Lower lobe of right lung (tissue), 2 donors: ENCODE data around the gene YRDC. TPM values are rescaled to one million over a fixed set of nuclear protein-coding genes. Genes with fewer than 3 reads are reported as not detected.

Experiments
- ATAC-seq, 2 donors: fragments of 200-7000 bp; cut with Tn5 transposase; one replicate each; pipeline ENCODE4 v1.9.1; 2020 to 2022; ENCODE audit warnings: mild to moderate bottlenecking in 2 of 2, moderate library complexity in 2 of 2
- DNase-seq: peaks from one replicate; pipeline ENCODE4 v3.0.0-alpha.2; 2020
- H3K27ac ChIP-seq: fragments of 200-600 bp; one replicate; pipeline ENCODE4 v1.8.0; 2022
- H3K27me3 ChIP-seq: fragments of 200-600 bp; one replicate; pipeline ENCODE4 v1.8.0; 2022; ENCODE audit warnings: low read depth
- H3K36me3 ChIP-seq: fragments of 200-600 bp; one replicate; pipeline ENCODE4 v1.8.0; 2022; ENCODE audit warnings: mild to moderate bottlenecking
- H3K4me1 ChIP-seq: fragments of 200-600 bp; one replicate; pipeline ENCODE4 v1.8.0; 2022
- H3K4me3 ChIP-seq: fragments of 200-600 bp; one replicate; pipeline ENCODE4 v1.8.0; 2022; ENCODE audit warnings: mild to moderate bottlenecking
- H3K9me3 ChIP-seq: fragments of 200-600 bp; one replicate; pipeline ENCODE4 v1.8.0; 2022
- intact Hi-C: fragments of 100-400 bp; cut with DNase I; formaldehyde crosslinking; loops from one replicate; pipeline ENCODE4 v1.11.0; 2022
- total RNA-seq: library from RNA; stranded (reverse); fragmentation: NEBNext Ultra II Directional; extraction: Animal tissue kit (Norgen Biotek cat#: 25700); gene quantifications from one replicate; pipeline ENCODE4 v1.2.1, GENCODE V29; 2021
- TF ChIP-seq, protein P1 (sequence below): fragments of 200-600 bp; IDR thresholded peaks from one replicate; pipeline ENCODE4 v1.8.0; 2022; ENCODE audit warnings: antibody characterized with exemption, mild to moderate bottlenecking
- donor health status: DM: no; HTN: yes; CAD: no; lungs with severe emphysema.

Gene YRDC
- total RNA-seq, 1 donor from 2014 or later: 11.2 TPM

DNA sequence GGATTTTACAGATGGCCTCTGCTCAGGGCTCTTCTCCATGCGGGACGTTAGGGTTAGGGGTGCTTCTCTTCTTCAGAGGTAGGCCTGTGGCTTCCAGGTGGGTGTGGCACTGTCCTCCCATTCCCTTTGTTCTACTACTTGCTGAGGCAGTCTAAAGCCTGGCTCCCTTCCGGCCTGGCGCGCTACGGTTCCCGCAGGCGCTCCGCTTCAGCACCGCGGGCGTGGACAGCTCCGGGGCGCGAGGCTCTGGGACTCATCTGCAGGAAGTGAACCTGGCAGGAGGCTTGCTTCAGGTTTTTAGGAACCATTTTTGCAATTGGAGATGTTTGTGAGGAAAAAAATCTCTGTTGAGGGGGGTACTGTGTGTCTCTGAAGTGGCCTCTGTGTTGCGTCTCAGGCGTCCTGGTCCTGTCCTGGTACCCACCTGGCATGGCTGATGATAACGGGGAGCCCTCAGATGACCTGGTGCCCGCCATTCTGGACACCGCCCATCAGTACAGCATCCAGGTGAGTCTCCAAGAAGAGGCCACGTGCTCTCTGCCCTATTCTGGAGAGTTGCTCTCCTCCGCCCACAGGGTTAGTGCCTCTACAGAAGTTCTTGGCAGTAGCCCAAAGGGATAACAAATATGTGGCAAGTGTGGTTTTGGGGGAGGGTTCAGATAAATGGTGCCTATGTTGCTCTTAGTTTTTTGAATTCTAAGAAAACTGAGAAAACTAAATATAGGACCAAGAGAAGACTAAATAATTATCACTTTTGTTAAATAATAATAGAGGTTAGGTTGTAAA is 12.5 kb downstream of the YRDC start:
- DNase-seq: peak; percentile 65
- no peak overlapping the region for H3K27ac ChIP-seq
- H3K9me3 ChIP-seq: no peaks in the 10 kb centered on the region
- ATAC-seq: peak; percentile 54 to 64
- peak overlapping the region; percentile 62 for H3K4me3 ChIP-seq
- H3K4me1 ChIP-seq: peaks cover 20% of the 10 kb centered on the region
- TF ChIP-seq, protein P1, sequence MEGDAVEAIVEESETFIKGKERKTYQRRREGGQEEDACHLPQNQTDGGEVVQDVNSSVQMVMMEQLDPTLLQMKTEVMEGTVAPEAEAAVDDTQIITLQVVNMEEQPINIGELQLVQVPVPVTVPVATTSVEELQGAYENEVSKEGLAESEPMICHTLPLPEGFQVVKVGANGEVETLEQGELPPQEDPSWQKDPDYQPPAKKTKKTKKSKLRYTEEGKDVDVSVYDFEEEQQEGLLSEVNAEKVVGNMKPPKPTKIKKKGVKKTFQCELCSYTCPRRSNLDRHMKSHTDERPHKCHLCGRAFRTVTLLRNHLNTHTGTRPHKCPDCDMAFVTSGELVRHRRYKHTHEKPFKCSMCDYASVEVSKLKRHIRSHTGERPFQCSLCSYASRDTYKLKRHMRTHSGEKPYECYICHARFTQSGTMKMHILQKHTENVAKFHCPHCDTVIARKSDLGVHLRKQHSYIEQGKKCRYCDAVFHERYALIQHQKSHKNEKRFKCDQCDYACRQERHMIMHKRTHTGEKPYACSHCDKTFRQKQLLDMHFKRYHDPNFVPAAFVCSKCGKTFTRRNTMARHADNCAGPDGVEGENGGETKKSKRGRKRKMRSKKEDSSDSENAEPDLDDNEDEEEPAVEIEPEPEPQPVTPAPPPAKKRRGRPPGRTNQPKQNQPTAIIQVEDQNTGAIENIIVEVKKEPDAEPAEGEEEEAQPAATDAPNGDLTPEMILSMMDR: no peak
- intact Hi-C loops: no loop called here
- H3K36me3 ChIP-seq: peaks cover 12% of the 10 kb centered on the region
- peaks cover 3% of the 10 kb centered on the region for H3K27me3 ChIP-seq

DNA sequence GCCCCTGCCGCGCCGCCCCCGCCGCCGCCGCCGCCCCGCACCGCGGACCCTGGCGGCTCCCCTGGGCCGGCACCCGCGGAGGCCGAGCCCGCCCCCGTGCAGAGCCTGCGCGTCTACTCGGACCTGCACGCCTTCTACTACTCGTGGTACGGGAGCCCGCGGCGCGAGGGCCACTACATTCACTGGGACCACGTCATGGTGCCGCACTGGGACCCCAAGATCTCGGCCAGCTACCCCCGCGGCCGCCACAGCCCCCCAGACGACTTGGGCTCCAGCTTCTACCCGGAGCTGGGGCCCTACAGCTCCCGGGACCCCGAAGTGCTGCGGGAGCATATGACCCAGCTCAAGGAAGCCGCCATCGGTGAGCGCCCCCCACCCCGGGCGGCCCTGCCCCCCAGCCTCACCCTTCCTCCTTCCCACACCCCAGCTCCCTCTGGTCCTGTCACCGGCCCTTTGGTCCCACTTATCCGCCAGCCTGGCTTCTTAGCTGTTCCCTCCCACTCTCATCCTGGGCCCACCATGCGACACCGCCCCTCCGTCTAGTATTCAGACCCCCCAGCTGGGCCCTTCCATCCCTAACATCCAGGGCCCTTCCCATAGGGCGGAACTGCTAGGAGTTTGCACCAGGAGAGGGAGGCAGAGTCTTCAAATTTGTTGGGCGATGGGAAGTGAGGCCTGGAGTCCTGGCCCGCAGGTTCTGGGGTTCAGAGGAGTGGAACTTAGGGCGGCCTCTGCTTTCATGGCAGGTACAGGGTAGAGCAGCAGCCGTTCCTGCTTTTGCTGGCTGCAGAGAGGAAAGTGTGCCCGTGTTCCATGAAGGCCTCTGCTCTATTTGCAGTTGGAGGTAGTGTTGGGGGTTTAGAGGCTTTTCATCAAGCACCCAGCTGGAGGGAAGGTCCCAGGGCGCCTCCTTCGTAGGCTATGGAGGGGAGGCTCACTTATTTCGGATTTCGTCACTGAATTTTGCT is 13.4 kb downstream of the YRDC start:
- Histone ChIP-seq H3K27ac (no peak overlapping the region), H3K27me3 (peaks cover 3% of the 10 kb centered on the region), H3K4me3 (peak overlapping the region; percentile 62), H3K4me1 (peaks cover 20% of the 10 kb centered on the region), H3K9me3 (no peaks in the 10 kb centered on the region), H3K36me3 (peaks cover 4% of the 10 kb centered on the region)
- no peak for DNase-seq
- intact Hi-C loops: no loop called here
- peak; percentile 9 to 11 for ATAC-seq
- TF ChIP-seq, protein P1: no peak

DNA sequence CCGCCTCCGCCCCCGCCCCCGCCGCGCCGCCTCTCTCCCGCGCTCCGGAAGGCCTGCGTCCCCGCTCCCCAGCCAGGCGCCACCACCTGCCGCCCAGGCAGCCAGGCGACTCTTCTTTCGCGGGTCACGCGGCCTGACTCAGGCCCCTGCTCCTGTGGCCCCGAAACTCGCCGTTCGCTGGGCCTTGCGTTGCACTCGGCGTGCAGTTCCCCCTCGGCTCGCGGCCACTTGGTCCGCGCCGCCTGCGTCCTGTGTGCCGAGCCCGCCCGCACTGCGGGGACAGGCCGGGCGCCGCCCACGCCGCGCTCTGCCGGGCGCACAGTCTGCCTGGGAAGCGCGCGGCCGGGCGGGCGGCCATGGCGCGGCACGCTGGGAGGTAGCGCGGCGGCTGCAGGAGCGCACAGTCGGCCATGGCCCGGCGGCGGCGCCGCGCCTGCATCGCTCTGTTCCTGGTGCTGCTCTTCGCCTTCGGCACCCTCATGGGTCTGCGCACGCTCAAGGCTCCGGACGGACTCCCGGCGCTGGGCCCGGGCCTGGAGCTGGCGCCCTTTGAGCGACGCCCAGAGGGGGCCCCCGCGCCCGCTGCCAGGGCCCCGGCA is 14.1 kb downstream of the YRDC start, which contains the start of gene MANEAL:
MANEAL (plus strand) TSS at position 75 of the 599 bp plus-strand sequence; CDS start at position 411, 336 bp downstream.
- ATAC-seq (peak; percentile 87 to 88), DNase-seq (peak; percentile 69)
- TF ChIP-seq, protein P1: no peak
- H3K27ac ChIP-seq: no peak within 1 kb of the TSS
- intact Hi-C loops: no loop called here
- peaks cover 3% of the 10 kb centered on the region for H3K27me3 ChIP-seq
- no peaks in the 10 kb centered on the region for H3K36me3 ChIP-seq
- peaks cover 20% of the 10 kb centered on the region for H3K4me1 ChIP-seq
- peak within 1 kb of the TSS; percentile 62 for H3K4me3 ChIP-seq
- no peaks in the 10 kb centered on the region for H3K9me3 ChIP-seq

DNA sequence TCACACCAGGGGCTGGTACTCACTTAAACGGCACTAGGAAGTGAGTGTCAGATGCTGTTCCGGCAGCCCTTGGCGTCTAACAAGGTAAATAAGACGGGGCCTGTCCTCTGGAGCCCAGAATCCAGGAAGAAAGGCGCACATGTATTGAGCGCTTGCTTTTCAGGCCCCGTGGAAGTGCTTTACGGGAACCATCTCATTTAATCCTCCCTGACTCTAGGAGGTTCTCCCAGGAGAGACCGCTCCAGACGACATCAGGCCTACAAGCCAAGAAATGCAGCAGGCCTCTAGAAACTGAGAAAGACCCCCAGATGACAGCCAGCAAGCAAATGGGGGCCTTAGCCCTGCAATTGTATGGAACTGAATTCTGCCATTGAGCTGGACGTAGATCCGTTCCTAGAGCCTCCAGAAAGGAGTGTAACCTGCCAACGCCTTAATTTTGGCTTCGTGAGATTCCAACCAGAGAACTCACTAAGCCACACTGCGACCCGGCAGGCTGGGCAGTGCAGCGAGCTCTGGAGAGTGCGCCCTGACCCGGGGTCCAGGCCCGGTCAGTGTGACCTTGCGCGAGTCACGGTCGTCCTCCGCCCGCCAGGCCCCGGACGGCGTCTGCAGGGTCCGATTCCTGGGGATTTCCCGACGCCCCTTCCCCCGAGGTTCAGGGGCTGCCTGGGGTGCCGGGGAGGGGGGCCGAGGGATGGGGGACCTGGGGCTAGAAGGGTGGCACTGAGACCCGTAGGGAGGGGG is 14.9 kb downstream of the YRDC start:
- Histone ChIP-seq H3K36me3 (no peaks in the 10 kb centered on the region), H3K4me3 (peak overlapping the region; percentile 62), H3K27ac (no peak overlapping the region), H3K9me3 (no peaks in the 10 kb centered on the region), H3K4me1 (peaks cover 20% of the 10 kb centered on the region), H3K27me3 (peaks cover 7% of the 10 kb centered on the region)
- DNase-seq (no peak), ATAC-seq (peak in 1 of 2 donors; percentile 12)
- TF ChIP-seq, protein P1: no peak
- intact Hi-C loops: no loop called here
